Adrenal gland (tissue), 12 donors: ENCODE measurements around the gene TPBG. TPM values are rescaled to one million over a fixed set of nuclear protein-coding genes. Genes with fewer than 3 reads are reported as not detected.

Source experiments
- DNase-seq, 7 donors: peaks; one replicate each; pipeline ENCODE4 v3.0.0-alpha.2; 2019 to 2020
- H3K27ac ChIP-seq, 5 donors: fragments of 200-600 bp; sonication (generic) in 4 of 5; 1 replicate in 3 of 5; 2 replicates in 2 of 5; pipeline versions ENCODE4 v1.5.1 to v1.8.0; 2016 to 2020; ENCODE audit warnings: mild to moderate bottlenecking in 1 of 5
- H3K27me3 ChIP-seq: fragments of 200-600 bp; 2 replicates; pipeline ENCODE4 v1.8.0; 2021
- H3K36me3 ChIP-seq, 2 donors: fragments of 200-600 bp; replicated peaks in 1 of 2; 1 replicate in 1 of 2; 2 replicates in 1 of 2; pipeline versions ENCODE4 v1.5.1 to v1.8.0; 2018 to 2022
- H3K4me1 ChIP-seq, 2 donors: fragments of 200-600 bp; replicated peaks in 1 of 2; 1 replicate in 1 of 2; 2 replicates in 1 of 2; pipeline versions ENCODE4 v1.5.1 to v1.8.0; 2018 to 2021
- H3K4me3 ChIP-seq, 4 donors: fragments of 200-600 bp; sonication (generic) in 3 of 4; one replicate each; pipeline ENCODE4 v1.5.1; 2016 to 2018
- H3K9me3 ChIP-seq, 3 donors: fragments of 200-600 bp; sonication (generic) in 1 of 3; replicated peaks in 1 of 3; 1 replicate in 2 of 3; 2 replicates in 1 of 3; pipeline versions ENCODE4 v1.5.1 to v1.8.0; 2016 to 2021
- POLR2A ChIP-seq, 2 donors: fragments of 450-650 bp; IDR thresholded peaks; one replicate each; pipeline ENCODE4 v1.6.1; 2017; ENCODE audit warnings: antibody characterized with exemption in 2 of 2, mild to moderate bottlenecking in 2 of 2, moderate library complexity in 1 of 2
- WGBS, 4 donors: extraction: QIAGEN DNeasy Blood & Tissue Kit in 2 of 4; methylation state at CpG; one replicate each; pipeline versions ENCODE4 v1.1.5 to v1.1.7; 2013 to 2017; 5-methylcytosine and 5-hydroxymethylcytosine counted together
- intact Hi-C, 2 donors: fragments of 100-400 bp; cut with DNase I; formaldehyde crosslinking; loops; one replicate each; pipeline versions ENCODE4 v1.14.1 to v1.15.0; 2022 to 2023
- polyA plus RNA-seq, 3 donors: library from polyadenylated mRNA; stranded (reverse); fragments of 200-250 nt in 2 of 3; fragments of 350-450 nt in 1 of 3; fragmentation: Illumina TruSeq in 1 of 3; extraction: RNeasy Lipid Tissue Mini Kit (QIAGEN cat#74804) in 1 of 3; gene quantifications; one replicate each; pipeline ENCODE4 v1.2.3, GENCODE V29; 2013 to 2014
- total RNA-seq, 9 donors: library from RNA; depleted of rRNA in 4 of 9; stranded (reverse); fragments of >200 nt in 4 of 9; fragments of 120-200 nt in 1 of 9; fragmentation: NEBNext Ultra II Directional in 1 of 9; extraction: Animal tissue kit (Norgen Biotek cat#: 25700) in 1 of 9; gene quantifications; one replicate each; pipeline versions ENCODE4 v1.1.0 to v1.2.4, GENCODE V29; 2013 to 2023
- TF ChIP-seq, protein P1 (sequence below), 6 experiments: fragments of 450-650 bp in 4 of 6; fragments of 200-600 bp in 2 of 6; sonication (generic) in 1 of 6; IDR thresholded peaks; 1 replicate in 5 of 6; 2 replicates in 1 of 6; pipeline versions ENCODE4 v1.5.1 to v1.8.0; 2016 to 2021; ENCODE audit warnings: antibody characterized with exemption in 6 of 6, mild to moderate bottlenecking in 2 of 6, moderate library complexity in 1 of 6
- donor health status: healthy with polysubstance abuse.
- donor health status: Bipolar disorder and iron deficiency.
- donor health status: DM: yes; HTN: yes; CAD: no.
- donor health status: DM: no; HTN: no; CAD: no.
- donor health status: DM: no; HTN: no; CAD: no.
- donor health status: DM: yes; HTN: yes; CAD: no.

Gene TPBG
- total and polyA plus RNA-seq, 12 donors, result 1.2 to 10.2 (median 3.7) TPM

DNA sequence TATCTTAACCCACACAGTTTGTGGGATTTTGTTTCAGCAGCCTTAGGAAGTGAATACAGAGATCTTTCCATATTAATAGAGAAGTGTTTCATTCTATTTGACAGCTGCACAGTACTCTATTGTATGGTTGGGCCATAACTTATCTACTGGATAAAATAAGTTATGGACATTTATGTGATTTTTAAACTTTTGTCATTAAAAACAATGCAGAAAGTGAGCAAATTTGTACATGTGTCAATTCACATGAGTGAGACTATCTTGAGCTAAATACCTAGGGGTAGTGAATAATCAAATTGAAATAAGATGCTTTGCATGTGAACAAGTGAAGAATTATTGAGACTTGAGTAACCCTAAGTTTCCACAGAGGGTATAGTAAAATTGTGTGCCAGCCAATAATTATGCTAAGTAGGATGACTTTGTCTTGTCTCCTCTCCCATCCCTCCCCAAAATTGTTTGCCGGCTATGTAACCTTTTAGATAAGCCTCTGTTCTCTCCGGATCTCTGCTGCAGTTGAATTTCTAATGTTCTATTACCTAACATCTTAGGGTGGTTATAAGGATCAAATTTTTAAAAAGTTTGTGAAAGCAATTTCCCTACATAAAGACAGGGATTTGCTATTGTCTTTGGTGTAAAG lies 33.3 kb upstream of the TPBG start:
- WGBS, 4 donors, result 74 to 87% (median 84%) methylated on average over 2 of the region's 2 CpGs
- Histone ChIP-seq H3K27ac (no peak overlapping the region), H3K27me3 (peaks cover 5% of the 10 kb centered on the region), H3K36me3 (no peaks in the 10 kb centered on the region), H3K4me1 (no peaks in the 10 kb centered on the region), H3K4me3 (no peak overlapping the region), H3K9me3 (no peaks in the 10 kb centered on the region)
- no peak for DNase-seq
- TF ChIP-seq, protein P1, sequence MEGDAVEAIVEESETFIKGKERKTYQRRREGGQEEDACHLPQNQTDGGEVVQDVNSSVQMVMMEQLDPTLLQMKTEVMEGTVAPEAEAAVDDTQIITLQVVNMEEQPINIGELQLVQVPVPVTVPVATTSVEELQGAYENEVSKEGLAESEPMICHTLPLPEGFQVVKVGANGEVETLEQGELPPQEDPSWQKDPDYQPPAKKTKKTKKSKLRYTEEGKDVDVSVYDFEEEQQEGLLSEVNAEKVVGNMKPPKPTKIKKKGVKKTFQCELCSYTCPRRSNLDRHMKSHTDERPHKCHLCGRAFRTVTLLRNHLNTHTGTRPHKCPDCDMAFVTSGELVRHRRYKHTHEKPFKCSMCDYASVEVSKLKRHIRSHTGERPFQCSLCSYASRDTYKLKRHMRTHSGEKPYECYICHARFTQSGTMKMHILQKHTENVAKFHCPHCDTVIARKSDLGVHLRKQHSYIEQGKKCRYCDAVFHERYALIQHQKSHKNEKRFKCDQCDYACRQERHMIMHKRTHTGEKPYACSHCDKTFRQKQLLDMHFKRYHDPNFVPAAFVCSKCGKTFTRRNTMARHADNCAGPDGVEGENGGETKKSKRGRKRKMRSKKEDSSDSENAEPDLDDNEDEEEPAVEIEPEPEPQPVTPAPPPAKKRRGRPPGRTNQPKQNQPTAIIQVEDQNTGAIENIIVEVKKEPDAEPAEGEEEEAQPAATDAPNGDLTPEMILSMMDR (IDR thresholded peaks at IDR 0.05), result no peak
- no peak for TF ChIP-seq POLR2A (IDR thresholded peaks at IDR 0.05)
- intact Hi-C loops, result no loop called here

DNA sequence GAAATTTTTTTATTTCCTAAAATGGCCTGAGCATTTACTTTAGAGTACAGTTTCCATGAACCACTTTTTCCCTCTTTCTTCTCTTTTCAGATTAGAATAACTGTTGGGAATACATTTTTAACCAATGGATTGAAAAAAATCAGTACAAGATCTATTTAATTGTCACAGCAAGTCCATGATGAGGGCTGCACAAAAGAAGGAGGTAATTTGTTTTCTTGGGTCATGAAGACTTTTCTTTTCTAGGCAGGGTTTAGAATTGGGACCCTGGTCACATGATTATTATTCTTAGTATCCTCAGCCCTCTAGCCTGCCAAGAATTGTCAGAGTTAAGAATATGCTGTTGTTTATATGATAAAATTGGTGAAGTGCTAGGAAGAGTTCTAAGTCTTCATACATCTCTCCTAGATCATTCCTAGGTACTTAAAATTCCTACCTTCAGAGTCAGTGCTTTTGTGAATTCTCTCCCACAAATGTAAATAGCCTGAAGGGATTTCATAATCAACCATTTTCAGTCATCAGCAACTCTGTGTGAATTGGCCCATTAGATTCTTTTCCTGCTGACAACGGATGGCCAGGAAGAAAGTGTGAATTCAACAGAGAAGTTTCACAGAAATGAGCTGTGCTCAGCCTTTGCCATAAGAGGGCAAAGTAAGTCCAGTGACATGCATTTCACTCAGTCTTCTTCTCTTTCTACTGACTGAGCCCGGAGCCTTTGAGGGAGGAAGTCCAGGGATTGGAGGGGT lies 32.4 kb upstream of the TPBG start:
- Histone ChIP-seq H3K36me3 (no peaks in the 10 kb centered on the region), H3K27ac (no peak overlapping the region), H3K4me3 (no peak overlapping the region), H3K9me3 (no peaks in the 10 kb centered on the region), H3K27me3 (peaks cover 5% of the 10 kb centered on the region), H3K4me1 (no peaks in the 10 kb centered on the region)
- DNase-seq, result no peak
- intact Hi-C loops, result no loop called here
- TF ChIP-seq, protein P1 (IDR thresholded peaks at IDR 0.05), result no peak
- no peak for TF ChIP-seq POLR2A (IDR thresholded peaks at IDR 0.05)
- WGBS, 4 donors, result 11 to 26% (median 21%) methylated on average over 2 of the region's 2 CpGs

DNA sequence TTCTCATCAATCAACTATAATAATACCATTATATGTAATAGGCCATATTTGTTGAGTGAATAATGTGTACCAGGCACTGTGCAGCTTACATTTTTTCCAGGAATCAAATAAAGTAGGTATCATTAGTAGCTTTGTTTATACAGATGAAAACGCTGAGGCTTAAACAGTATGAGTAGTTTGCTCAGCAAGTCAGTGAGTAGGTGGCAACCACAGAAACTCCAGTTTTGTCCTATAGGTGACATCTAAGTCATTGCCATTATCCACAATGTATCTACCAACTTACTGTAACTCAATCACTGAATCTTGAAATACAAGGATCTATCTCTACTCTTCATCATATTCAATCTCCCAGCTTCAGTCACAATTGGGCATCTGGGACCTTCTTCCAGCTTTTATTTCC lies 29.8 kb upstream of the TPBG start:
- Histone ChIP-seq H3K27ac (no peak overlapping the region), H3K36me3 (no peaks in the 10 kb centered on the region), H3K4me1 (no peaks in the 10 kb centered on the region), H3K4me3 (no peak overlapping the region), H3K27me3 (peaks cover 5% of the 10 kb centered on the region), H3K9me3 (no peaks in the 10 kb centered on the region)
- 74 to 93% (median 80%) methylated on average over 1 of the region's 1 CpG for WGBS, 4 donors
- DNase-seq, result no peak
- intact Hi-C loops, result no loop called here
- TF ChIP-seq, protein P1 (IDR thresholded peaks at IDR 0.05), result no peak
- no peak for TF ChIP-seq POLR2A (IDR thresholded peaks at IDR 0.05)

DNA sequence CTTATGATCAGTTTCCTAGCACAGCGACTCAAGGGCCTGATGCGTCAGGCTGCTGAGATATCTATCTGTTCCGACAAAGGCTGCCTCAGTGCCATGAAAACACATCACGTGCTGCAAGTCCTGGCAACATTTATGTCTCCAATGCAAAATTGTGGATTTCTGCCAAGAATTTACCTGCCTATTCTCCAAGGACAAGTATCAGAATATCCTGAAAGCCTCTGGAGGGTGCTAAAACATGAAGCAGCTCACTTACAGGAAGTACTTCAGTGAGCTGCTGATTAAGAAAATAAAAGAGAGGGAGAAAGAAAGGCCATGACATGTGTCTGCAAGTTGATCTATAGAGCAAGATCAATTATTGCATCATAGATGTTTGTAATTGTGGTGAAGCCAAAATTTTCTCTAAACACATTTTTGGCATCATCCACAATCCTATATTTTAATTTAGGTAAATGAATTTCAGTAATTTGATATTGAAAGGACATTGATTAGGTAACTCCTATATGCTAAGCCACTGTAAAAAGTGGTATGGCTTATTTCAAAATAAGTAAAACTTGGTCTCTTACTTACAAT lies 25.8 kb upstream of the TPBG start:
- no peak overlapping the region for H3K27ac ChIP-seq
- intact Hi-C loops, result no loop called here
- peaks cover 5% of the 10 kb centered on the region for H3K27me3 ChIP-seq
- no peaks in the 10 kb centered on the region for H3K36me3 ChIP-seq
- H3K4me1 ChIP-seq, result no peaks in the 10 kb centered on the region
- TF ChIP-seq, protein P1 (IDR thresholded peaks at IDR 0.05), result no peak
- TF ChIP-seq POLR2A (IDR thresholded peaks at IDR 0.05), result no peak
- no peak for DNase-seq
- H3K9me3 ChIP-seq, result peaks cover 0 to 5% (median 0%) of the 10 kb centered on the region in 3 donors
- H3K4me3 ChIP-seq, result no peak overlapping the region
- WGBS, 4 donors, result 80 to 86% (median 82%) methylated on average over 4 of the region's 4 CpGs
